Measurements from ENCODE around the gene P4HB.

- TF ChIP-seq, protein P1, sequence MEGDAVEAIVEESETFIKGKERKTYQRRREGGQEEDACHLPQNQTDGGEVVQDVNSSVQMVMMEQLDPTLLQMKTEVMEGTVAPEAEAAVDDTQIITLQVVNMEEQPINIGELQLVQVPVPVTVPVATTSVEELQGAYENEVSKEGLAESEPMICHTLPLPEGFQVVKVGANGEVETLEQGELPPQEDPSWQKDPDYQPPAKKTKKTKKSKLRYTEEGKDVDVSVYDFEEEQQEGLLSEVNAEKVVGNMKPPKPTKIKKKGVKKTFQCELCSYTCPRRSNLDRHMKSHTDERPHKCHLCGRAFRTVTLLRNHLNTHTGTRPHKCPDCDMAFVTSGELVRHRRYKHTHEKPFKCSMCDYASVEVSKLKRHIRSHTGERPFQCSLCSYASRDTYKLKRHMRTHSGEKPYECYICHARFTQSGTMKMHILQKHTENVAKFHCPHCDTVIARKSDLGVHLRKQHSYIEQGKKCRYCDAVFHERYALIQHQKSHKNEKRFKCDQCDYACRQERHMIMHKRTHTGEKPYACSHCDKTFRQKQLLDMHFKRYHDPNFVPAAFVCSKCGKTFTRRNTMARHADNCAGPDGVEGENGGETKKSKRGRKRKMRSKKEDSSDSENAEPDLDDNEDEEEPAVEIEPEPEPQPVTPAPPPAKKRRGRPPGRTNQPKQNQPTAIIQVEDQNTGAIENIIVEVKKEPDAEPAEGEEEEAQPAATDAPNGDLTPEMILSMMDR (IDR thresholded peaks at IDR 0.05) = no peak
- TF ChIP-seq EZH2 (IDR thresholded peaks at IDR 0.05; ENCODE audit: borderline replicate concordance, insufficient read depth, low read depth, low read length, poor library complexity, severe bottlenecking) = no peak
Observed at GRCh38 chr17:81907219-81908145, 47.1 kb upstream of the P4HB start.

Measured in B cell (primary cell).